Activated CD8-positive, alpha-beta T cell treated with anti-CD3 and anti-CD28 coated beads, Interleukin-2, amount 10 ng/mL, durations not matched to agents 7 days and 5 days (primary cell): ENCODE data around the gene NOPCHAP1. TPM values are rescaled to one million over a fixed set of nuclear protein-coding genes. Genes with fewer than 3 reads are reported as not detected.

Experiments
- ATAC-seq: fragments of 150-1000 bp; cut with Tn5 transposase; one replicate; pipeline ENCODE4 v1.10.0; 2021; ENCODE audit warnings: moderate library complexity
- CTCF ChIA-PET: fragments of 350-600 bp; sonication (Branson Sonifier 250); formaldehyde crosslinking; loops from one replicate; lab custom pipeline; 2021; ENCODE audit warnings: antibody characterized with exemption; lab: Charles Lee
- POLR2A ChIA-PET: fragments of 350-600 bp; sonication (Branson Sonifier 250); formaldehyde crosslinking; loops from one replicate; lab custom pipeline; 2021; ENCODE audit warnings: antibody characterized with exemption; lab: Charles Lee
- DNase-seq: peaks from one replicate; pipeline ENCODE4 v3.0.0-alpha.2; 2020
- H3K27ac Mint-ChIP-seq: one replicate; pipeline ENCODE4 v1.8.0; 2021; ENCODE audit warnings: mild to moderate bottlenecking, mixed read lengths
- H3K27me3 Mint-ChIP-seq: one replicate; pipeline ENCODE4 v1.8.0; 2021; ENCODE audit warnings: low read depth, mixed read lengths
- H3K36me3 Mint-ChIP-seq: one replicate; pipeline ENCODE4 v1.8.0; 2021; ENCODE audit warnings: low read depth, mixed read lengths
- H3K4me1 Mint-ChIP-seq: one replicate; pipeline ENCODE4 v1.8.0; 2021; ENCODE audit warnings: low read depth, mixed read lengths
- H3K4me3 Mint-ChIP-seq: one replicate; pipeline ENCODE4 v1.8.0; 2021; ENCODE audit warnings: mild to moderate bottlenecking, mixed read lengths
- H3K9me3 Mint-ChIP-seq: one replicate; pipeline ENCODE4 v1.8.0; 2022; ENCODE audit warnings: mixed read lengths; ENCODE audit not compliant: insufficient read depth
- total RNA-seq, 2 experiments: library from RNA; stranded (reverse); gene quantifications; one replicate each; pipeline ENCODE4 v1.2.3, GENCODE V29; 2021

NOPCHAP1 gene
- total RNA-seq, 2 experiments from 2014 or later = 15.2 to 16.5 TPM

- no peak overlapping the region for H3K4me3 Mint-ChIP-seq
- ChIA-PET CTCF (interaction anchor here (1.0 to 1.5 kb wide), 2 partner anchors 98 to 574 kb away, joined by 3 to 4 read pairs; no protein-coding TSS in a partner anchor), POLR2A (no interaction called here)
- no peaks in the 10 kb centered on the region for H3K9me3 Mint-ChIP-seq
- no peak for ATAC-seq
- H3K4me1 Mint-ChIP-seq = peaks cover 19% of the 10 kb centered on the region
- peaks cover 42% of the 10 kb centered on the region for H3K27me3 Mint-ChIP-seq
- no peak overlapping the region for H3K27ac Mint-ChIP-seq
- no peak for DNase-seq
- H3K36me3 Mint-ChIP-seq = no peaks in the 10 kb centered on the region
These were observed 30.4 kb upstream of the NOPCHAP1 start for GRCh38 chr12:104955703-104956102.

GRCh38 chr12:104956870-104957718, 29.0 kb upstream of the NOPCHAP1 start:
- peak overlapping the region; percentile 74 for H3K4me3 Mint-ChIP-seq
- DNase-seq = no peak
- H3K36me3 Mint-ChIP-seq = no peaks in the 10 kb centered on the region
- H3K4me1 Mint-ChIP-seq = peaks cover 19% of the 10 kb centered on the region
- no peaks in the 10 kb centered on the region for H3K9me3 Mint-ChIP-seq
- ChIA-PET CTCF (interaction anchor here (0.6 to 3.7 kb wide), 5 partner anchors 18 to 575 kb away, joined by 3 to 20 read pairs (median 3); no protein-coding TSS in a partner anchor), POLR2A (interaction anchor here (0.5 kb wide), 1 partner anchor 669 kb away, joined by 3 read pairs; no protein-coding TSS in a partner anchor)
- H3K27ac Mint-ChIP-seq = no peak overlapping the region
- H3K27me3 Mint-ChIP-seq = peaks cover 47% of the 10 kb centered on the region
- ATAC-seq = no peak

DNA sequence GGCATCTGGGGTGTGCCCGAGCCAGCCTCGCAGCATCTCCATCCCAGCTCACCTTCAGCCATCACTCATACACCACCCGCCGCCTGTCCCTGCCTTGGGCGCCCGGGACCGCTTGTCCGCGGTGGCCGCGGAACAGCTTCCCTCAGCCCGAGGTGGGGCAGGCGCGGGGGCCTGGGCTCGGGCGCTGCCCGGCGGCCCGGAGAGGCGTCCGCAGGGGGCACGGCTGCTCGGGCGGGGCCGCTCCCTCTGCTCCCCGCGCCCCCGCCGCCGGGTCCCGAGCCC, 28.5 kb upstream of the NOPCHAP1 start:
- peak overlapping the region; percentile 74 for H3K4me3 Mint-ChIP-seq
- H3K4me1 Mint-ChIP-seq = peaks cover 19% of the 10 kb centered on the region
- no peaks in the 10 kb centered on the region for H3K36me3 Mint-ChIP-seq
- DNase-seq = peak; percentile 37
- POLR2A ChIA-PET = interaction anchor here (0.5 kb wide), 1 partner anchor 669 kb away, joined by 3 read pairs; no protein-coding TSS in a partner anchor
- no peak overlapping the region for H3K27ac Mint-ChIP-seq
- ATAC-seq = peak; percentile 40
- CTCF ChIA-PET = interaction anchor here (0.6 to 3.7 kb wide), 6 partner anchors 11 to 576 kb away, joined by 3 to 20 read pairs (median 3); no protein-coding TSS in a partner anchor
- H3K9me3 Mint-ChIP-seq = no peaks in the 10 kb centered on the region
- peaks cover 48% of the 10 kb centered on the region for H3K27me3 Mint-ChIP-seq

GRCh38 chr12:104958001-104958804, 27.9 kb upstream of the NOPCHAP1 start, which contains the start of gene SLC41A2:
Gene SLC41A2, minus strand, starts transcription at chr12:104958290. Its CDS starts 29,763 bp downstream, at chr12:104928527.
- H3K4me1 Mint-ChIP-seq = peaks cover 19% of the 10 kb centered on the region
- H3K27me3 Mint-ChIP-seq = peaks cover 50% of the 10 kb centered on the region
- POLR2A ChIA-PET = no interaction called here
- no peaks in the 10 kb centered on the region for H3K9me3 Mint-ChIP-seq
- DNase-seq = peak; percentile 74
- H3K36me3 Mint-ChIP-seq = no peaks in the 10 kb centered on the region
- peak; percentile 90 for ATAC-seq
- H3K4me3 Mint-ChIP-seq = peak within 1 kb of the TSS; percentile 88
- CTCF ChIA-PET = interaction anchor here (0.8 to 3.7 kb wide), 17 partner anchors 9 to 576 kb away, joined by 3 to 20 read pairs (median 3); partner anchors contain the start of gene CHST11
- peak within 1 kb of the TSS; percentile 75 for H3K27ac Mint-ChIP-seq

DNA sequence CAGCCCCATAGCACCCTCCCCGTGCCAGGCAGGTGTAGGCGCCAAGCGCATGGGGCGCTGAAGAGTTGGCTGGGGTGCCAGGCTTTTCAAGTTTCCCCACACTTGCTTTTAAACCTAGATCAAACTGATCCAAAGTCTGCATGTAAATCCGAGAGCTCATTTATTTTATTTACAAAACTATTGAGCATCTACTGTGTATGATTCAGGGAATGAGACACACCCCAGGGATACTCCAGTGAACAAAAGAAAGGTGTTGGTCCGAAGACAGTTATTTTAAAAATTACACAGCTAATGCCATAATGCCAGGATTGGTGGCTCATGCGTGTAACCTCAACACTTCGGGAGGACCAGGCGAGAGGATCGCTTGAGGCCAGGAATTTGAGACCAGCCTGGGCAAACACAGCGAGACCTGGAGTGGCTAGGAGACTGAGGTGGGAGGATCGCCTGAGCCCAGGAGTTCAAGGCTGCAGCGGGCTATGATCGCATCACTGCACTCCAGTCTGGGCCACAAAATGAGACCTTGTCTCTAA, 27.2 kb upstream of the NOPCHAP1 start:
- H3K36me3 Mint-ChIP-seq = no peaks in the 10 kb centered on the region
- ChIA-PET POLR2A (no interaction called here), CTCF (interaction anchor here (0.8 to 3.7 kb wide), 19 partner anchors 8 to 577 kb away, joined by 3 to 20 read pairs (median 3); partner anchors contain the start of genes CHST11 and NOPCHAP1)
- DNase-seq (no peak), ATAC-seq (no peak)
- peaks cover 53% of the 10 kb centered on the region for H3K27me3 Mint-ChIP-seq
- H3K9me3 Mint-ChIP-seq = no peaks in the 10 kb centered on the region
- H3K4me1 Mint-ChIP-seq = peaks cover 19% of the 10 kb centered on the region
- H3K4me3 Mint-ChIP-seq = peak overlapping the region; percentile 88
- peak overlapping the region; percentile 75 for H3K27ac Mint-ChIP-seq

GRCh38 chr12:104959335-104959841, 26.7 kb upstream of the NOPCHAP1 start:
- no peaks in the 10 kb centered on the region for H3K36me3 Mint-ChIP-seq
- no peak for ATAC-seq
- peak overlapping the region; percentile 88 for H3K4me3 Mint-ChIP-seq
- CTCF ChIA-PET = interaction anchor here (0.8 to 3.7 kb wide), 17 partner anchors 8 to 578 kb away, joined by 3 to 20 read pairs (median 3); partner anchors contain the start of genes CHST11 and NOPCHAP1
- POLR2A ChIA-PET = no interaction called here
- H3K27ac Mint-ChIP-seq = no peak overlapping the region
- peaks cover 52% of the 10 kb centered on the region for H3K27me3 Mint-ChIP-seq
- H3K4me1 Mint-ChIP-seq = peaks cover 19% of the 10 kb centered on the region
- H3K9me3 Mint-ChIP-seq = no peaks in the 10 kb centered on the region
- no peak for DNase-seq

- POLR2A ChIA-PET = interaction anchor here (1.0 kb wide), 1 partner anchor 8 kb away, joined by 3 read pairs; no protein-coding TSS in a partner anchor
- Mint-ChIP-seq H3K27me3 (peaks cover 57% of the 10 kb centered on the region), H3K4me1 (peaks cover 19% of the 10 kb centered on the region), H3K36me3 (no peaks in the 10 kb centered on the region), H3K27ac (no peak overlapping the region), H3K9me3 (no peaks in the 10 kb centered on the region), H3K4me3 (no peak overlapping the region)
- ATAC-seq (no peak), DNase-seq (no peak)
- CTCF ChIA-PET = interaction anchor here (0.6 to 3.7 kb wide), 2 partner anchors 579 to 1324 kb away, joined by 3 to 15 read pairs; no protein-coding TSS in a partner anchor
These were observed 25.7 kb upstream of the NOPCHAP1 start for GRCh38 chr12:104960464-104960863.

DNA sequence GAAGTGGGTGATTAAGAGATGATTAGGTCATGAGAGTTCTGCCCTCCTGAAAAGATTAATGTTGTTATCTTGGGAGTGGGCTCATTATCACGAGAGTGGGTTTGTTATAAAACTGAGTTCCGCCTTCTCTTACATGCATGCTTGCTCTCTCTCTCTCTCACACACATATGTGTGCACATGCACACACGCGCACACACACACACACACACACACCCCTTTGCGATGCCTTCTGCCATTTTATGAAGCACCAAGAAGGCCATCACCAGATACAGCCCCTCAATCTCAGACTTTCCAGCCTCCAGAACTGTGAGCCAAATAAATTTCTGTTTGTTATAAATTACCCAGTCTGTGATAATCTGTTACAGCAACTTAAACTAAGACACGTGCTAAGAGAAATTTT, 22.4 kb upstream of the NOPCHAP1 start:
- Mint-ChIP-seq H3K27me3 (peaks cover 56% of the 10 kb centered on the region), H3K4me3 (no peak overlapping the region), H3K4me1 (peaks cover 10% of the 10 kb centered on the region), H3K9me3 (no peaks in the 10 kb centered on the region), H3K27ac (no peak overlapping the region), H3K36me3 (no peaks in the 10 kb centered on the region)
- DNase-seq (no peak), ATAC-seq (no peak)
- ChIA-PET POLR2A (no interaction called here), CTCF (no interaction called here)

GRCh38 chr12:104964167-104964855, 21.8 kb upstream of the NOPCHAP1 start:
- Mint-ChIP-seq H3K36me3 (no peaks in the 10 kb centered on the region), H3K4me1 (peaks cover 5% of the 10 kb centered on the region), H3K27ac (no peak overlapping the region), H3K9me3 (no peaks in the 10 kb centered on the region), H3K27me3 (peaks cover 52% of the 10 kb centered on the region), H3K4me3 (no peak overlapping the region)
- POLR2A ChIA-PET = no interaction called here
- ATAC-seq = no peak
- CTCF ChIA-PET = no interaction called here
- DNase-seq = no peak

GRCh38 chr12:104964856-104965205, 21.3 kb upstream of the NOPCHAP1 start:
- no peak overlapping the region for H3K27ac Mint-ChIP-seq
- DNase-seq (no peak), ATAC-seq (no peak)
- H3K27me3 Mint-ChIP-seq = peaks cover 46% of the 10 kb centered on the region
- H3K4me1 Mint-ChIP-seq = no peaks in the 10 kb centered on the region
- POLR2A ChIA-PET = no interaction called here
- H3K36me3 Mint-ChIP-seq = no peaks in the 10 kb centered on the region
- CTCF ChIA-PET = interaction anchor here (1.0 kb wide), 1 partner anchor 16 kb away, joined by 3 read pairs; no protein-coding TSS in a partner anchor
- H3K9me3 Mint-ChIP-seq = no peaks in the 10 kb centered on the region
- H3K4me3 Mint-ChIP-seq = no peak overlapping the region
